Left ventricle myocardium inferior (tissue), 1 donor: ENCODE data around the gene CNN3. TPM values are rescaled to one million over a fixed set of nuclear protein-coding genes. Genes with fewer than 3 reads are reported as not detected.
A peak's percentile ranks its signal among the peaks of the same experiment; 100 is the strongest.

Experiments used
- DNase-seq: peaks from one replicate; pipeline ENCODE4 v3.0.0-alpha.2; 2020
- H3K27ac ChIP-seq: fragments of 200-600 bp; replicated peaks from 2 replicates; pipeline ENCODE4 v1.8.0; 2021
- H3K27me3 ChIP-seq: fragments of 200-600 bp; 2 replicates; pipeline ENCODE4 v1.8.0; 2021; ENCODE audit warnings: low read depth
- H3K36me3 ChIP-seq: fragments of 200-600 bp; 2 replicates; pipeline ENCODE4 v1.8.0; 2021
- H3K4me1 ChIP-seq: fragments of 200-600 bp; 2 replicates; pipeline ENCODE4 v1.8.0; 2021
- H3K4me3 ChIP-seq: fragments of 200-600 bp; 2 replicates; pipeline ENCODE4 v1.8.0; 2021; ENCODE audit warnings: mild to moderate bottlenecking, moderate library complexity
- H3K9me3 ChIP-seq: fragments of 200-600 bp; replicated peaks from 2 replicates; pipeline ENCODE4 v1.8.0; 2021
- intact Hi-C: fragments of 100-400 bp; cut with micrococcal nuclease; formaldehyde crosslinking; loops from one replicate; pipeline ENCODE4 v1.11.0; 2022
- total RNA-seq: library from RNA; stranded (reverse); fragmentation: NEBNext Ultra II Directional; extraction: Animal tissue kit (Norgen Biotek cat#: 25700); gene quantifications from one replicate; pipeline ENCODE4 v1.2.1, GENCODE V29; 2021
- TF ChIP-seq, protein P1 (sequence below): fragments of 200-600 bp; IDR thresholded peaks from 2 replicates; pipeline ENCODE4 v1.8.0; 2021; ENCODE audit warnings: antibody characterized with exemption, mild to moderate bottlenecking, borderline replicate concordance
- donor health status: DM: no; HTN: yes; CAD: no; lungs with severe emphysema.

CNN3 gene
- total RNA-seq, 1 donor from 2014 or later: 67.9 TPM

DNA sequence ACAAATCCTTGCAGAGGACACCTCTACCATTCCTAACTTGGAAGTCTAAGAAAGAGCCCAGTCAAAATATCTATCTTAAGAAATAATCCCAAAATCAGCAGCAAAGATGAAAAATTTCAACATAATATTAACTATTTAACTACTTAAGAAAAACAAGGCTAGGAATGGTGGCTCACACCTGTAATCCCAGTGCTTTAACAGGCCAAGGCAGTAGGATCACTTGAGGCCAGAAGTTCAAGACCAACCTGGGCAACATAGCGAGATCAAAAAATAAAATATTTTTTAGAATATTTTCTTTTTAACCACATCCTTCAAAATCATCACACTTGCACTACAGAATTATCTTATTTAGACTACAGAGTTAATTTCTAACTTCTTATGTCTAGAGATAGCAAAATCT is 4.9 kb downstream of the CNN3 start:
- intact Hi-C loops: loop anchor here (10.0 kb wide), 1 partner anchor 113 kb away; no protein-coding TSS in a partner anchor

DNA sequence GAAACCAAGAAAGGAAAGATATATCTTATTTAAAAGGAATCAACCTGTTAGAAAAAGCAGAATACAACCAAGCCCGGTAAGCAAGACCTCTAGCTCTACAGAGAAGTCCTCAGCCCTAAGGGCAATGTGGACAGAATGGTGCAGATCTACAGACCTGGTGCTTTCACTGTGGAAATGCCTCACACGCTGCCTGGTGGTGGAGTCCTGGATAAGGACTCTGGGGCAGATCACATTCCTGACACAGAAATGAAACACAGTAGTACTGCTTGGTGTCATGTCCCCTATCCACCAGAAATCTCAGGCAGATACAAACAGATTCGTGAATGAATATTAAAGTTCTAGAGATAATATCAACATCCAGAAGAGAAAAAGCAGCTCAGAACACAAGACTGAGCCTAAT is 6.8 kb downstream of the CNN3 start:
- Histone ChIP-seq H3K27ac (no peak overlapping the region), H3K9me3 (no peaks in the 10 kb centered on the region), H3K36me3 (no peaks in the 10 kb centered on the region), H3K4me3 (peak overlapping the region; percentile 6), H3K4me1 (peaks cover 96% of the 10 kb centered on the region), H3K27me3 (no peaks in the 10 kb centered on the region)
- intact Hi-C loops: loop anchor here (10.0 kb wide), 1 partner anchor 115 kb away; no protein-coding TSS in a partner anchor
- no peak for DNase-seq
- TF ChIP-seq, protein P1, sequence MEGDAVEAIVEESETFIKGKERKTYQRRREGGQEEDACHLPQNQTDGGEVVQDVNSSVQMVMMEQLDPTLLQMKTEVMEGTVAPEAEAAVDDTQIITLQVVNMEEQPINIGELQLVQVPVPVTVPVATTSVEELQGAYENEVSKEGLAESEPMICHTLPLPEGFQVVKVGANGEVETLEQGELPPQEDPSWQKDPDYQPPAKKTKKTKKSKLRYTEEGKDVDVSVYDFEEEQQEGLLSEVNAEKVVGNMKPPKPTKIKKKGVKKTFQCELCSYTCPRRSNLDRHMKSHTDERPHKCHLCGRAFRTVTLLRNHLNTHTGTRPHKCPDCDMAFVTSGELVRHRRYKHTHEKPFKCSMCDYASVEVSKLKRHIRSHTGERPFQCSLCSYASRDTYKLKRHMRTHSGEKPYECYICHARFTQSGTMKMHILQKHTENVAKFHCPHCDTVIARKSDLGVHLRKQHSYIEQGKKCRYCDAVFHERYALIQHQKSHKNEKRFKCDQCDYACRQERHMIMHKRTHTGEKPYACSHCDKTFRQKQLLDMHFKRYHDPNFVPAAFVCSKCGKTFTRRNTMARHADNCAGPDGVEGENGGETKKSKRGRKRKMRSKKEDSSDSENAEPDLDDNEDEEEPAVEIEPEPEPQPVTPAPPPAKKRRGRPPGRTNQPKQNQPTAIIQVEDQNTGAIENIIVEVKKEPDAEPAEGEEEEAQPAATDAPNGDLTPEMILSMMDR: peak; percentile 10

More for the DNA sequence above, 4.9 kb downstream of the CNN3 start:
- Histone ChIP-seq H3K4me1 (peaks cover 99% of the 10 kb centered on the region), H3K36me3 (no peaks in the 10 kb centered on the region), H3K27ac (peak overlapping the region; percentile 95), H3K4me3 (peak overlapping the region; percentile 80), H3K9me3 (no peaks in the 10 kb centered on the region), H3K27me3 (no peaks in the 10 kb centered on the region)
- DNase-seq: no peak
- TF ChIP-seq, protein P1: no peak

DNA sequence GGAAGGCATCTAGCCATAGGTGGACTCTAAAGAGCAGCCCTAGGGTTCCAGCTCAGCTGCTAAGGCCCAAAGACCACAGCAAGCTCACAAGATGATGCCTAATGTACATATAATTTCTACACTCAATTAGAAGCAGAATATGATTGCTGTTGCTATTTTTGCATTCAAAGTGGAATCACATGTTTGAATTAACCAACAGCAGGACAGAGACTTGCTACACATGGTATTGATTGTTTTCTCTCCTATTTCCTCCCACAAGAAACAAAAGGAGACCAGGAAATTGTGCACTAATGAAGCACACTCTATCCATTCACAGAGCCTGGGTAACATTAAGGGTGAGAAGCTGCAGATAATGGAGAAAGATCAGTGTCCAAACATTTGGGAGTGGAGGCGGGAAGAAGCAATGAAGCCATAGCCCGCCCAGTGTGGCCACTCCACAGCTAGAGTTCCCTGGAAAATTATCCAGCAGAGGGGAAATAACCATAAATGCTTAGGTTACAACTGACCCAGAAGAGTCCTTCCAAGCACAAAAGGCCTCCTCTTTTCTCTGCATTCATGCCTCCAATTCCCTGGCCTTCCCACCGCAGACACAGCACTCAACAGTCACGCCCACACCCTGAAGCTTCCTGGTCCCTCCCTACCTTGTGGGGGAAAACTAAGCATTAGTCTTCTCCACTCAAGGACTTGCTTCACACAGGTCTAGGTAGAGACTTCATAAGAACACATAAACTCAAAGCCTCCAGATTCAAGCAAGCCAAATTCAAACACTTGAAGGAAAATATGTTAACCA is 7.5 kb downstream of the CNN3 start:
- no peaks in the 10 kb centered on the region for H3K27me3 ChIP-seq
- no peak for DNase-seq
- intact Hi-C loops: loop anchor here (10.0 kb wide), 2 partner anchors 55 to 115 kb away; no protein-coding TSS in a partner anchor
- TF ChIP-seq, protein P1: no peak
- no peaks in the 10 kb centered on the region for H3K36me3 ChIP-seq
- no peaks in the 10 kb centered on the region for H3K9me3 ChIP-seq
- peak overlapping the region; percentile 6 for H3K4me3 ChIP-seq
- no peak overlapping the region for H3K27ac ChIP-seq
- peaks cover 96% of the 10 kb centered on the region for H3K4me1 ChIP-seq

DNA sequence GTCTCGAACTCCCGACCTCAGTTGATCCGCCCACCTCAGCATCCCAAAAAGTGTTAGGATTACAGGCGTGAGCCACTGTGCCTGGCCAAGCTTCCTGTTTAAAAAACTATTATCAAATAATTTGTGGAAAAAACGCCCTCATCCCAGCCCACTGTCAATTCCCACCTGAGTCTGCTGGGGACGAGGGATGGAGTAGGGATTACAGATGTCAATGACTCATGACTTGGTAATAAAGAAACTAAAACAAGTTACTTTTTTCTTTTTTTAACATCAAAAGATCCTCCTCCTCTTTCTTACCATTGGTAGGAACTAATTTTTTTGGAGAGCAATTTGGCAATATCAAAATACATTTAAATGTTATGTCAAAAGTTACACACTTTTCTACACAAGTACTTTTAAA is 9.7 kb downstream of the CNN3 start:
- peaks cover 96% of the 10 kb centered on the region for H3K4me1 ChIP-seq
- TF ChIP-seq, protein P1: no peak
- intact Hi-C loops: loop anchor here (10.0 kb wide), 1 partner anchor 52 kb away; no protein-coding TSS in a partner anchor
- H3K36me3 ChIP-seq: no peaks in the 10 kb centered on the region
- no peak overlapping the region for H3K27ac ChIP-seq
- no peak overlapping the region for H3K4me3 ChIP-seq
- H3K27me3 ChIP-seq: no peaks in the 10 kb centered on the region
- H3K9me3 ChIP-seq: no peaks in the 10 kb centered on the region
- DNase-seq: no peak

DNA sequence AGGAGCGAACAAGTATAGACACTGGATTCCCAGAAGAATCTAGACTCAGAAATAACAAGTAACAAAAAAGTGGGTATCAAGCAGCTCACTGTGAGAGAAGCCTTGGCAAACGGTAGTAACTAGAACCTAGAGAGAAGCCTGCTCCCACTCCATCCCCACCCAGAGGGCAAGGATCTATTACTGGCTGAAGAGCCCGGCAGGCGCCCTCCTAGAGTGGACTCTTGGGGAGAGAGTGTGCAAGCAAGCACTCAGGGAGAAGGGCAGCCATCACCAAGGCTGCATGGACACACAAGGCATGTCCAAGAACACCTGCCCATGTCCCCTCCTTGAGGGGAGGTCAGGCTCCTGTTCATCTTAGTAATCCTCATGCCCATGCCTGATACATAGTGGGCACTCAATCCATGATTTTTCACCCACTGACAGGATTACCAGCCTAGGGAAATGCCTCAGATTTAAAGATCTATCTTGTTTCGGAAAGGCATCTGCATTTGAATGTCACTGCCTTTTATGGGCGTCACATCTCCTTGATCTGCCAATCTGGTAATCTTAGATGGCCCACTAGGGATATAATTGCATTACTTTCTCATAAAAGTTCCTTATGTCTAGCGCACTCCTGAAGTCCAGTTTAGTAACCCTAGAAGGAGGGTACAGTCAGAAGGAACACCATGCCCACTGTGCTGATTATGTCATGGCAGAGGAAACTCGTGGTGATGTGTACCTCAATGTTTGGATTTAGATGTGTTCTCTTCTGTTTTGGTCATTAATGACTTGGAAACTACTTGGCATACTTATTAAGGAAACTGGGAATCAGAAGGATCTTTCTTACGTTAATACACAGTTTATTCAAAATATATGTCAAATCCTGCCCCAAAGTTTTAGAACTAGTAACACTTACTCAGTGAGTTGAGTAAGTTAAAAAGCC is 14.4 kb downstream of the CNN3 start:
- Histone ChIP-seq H3K27ac (no peak overlapping the region), H3K27me3 (no peaks in the 10 kb centered on the region), H3K36me3 (no peaks in the 10 kb centered on the region), H3K4me1 (peaks cover 89% of the 10 kb centered on the region), H3K9me3 (no peaks in the 10 kb centered on the region), H3K4me3 (no peak overlapping the region)
- intact Hi-C loops: loop anchor here (10.0 kb wide), 1 partner anchor 48 kb away; no protein-coding TSS in a partner anchor
- TF ChIP-seq, protein P1: no peak
- no peak for DNase-seq
